Activated CD8-positive, alpha-beta T cell treated with anti-CD3 and anti-CD28 coated beads for 36 hours (primary cell): ENCODE data around the gene ABCC12. TPM values are rescaled to one million over a fixed set of nuclear protein-coding genes. Genes with fewer than 3 reads are reported as not detected.

Experiments used
- ATAC-seq: fragments of 200-7000 bp; cut with Tn5 transposase; one replicate; pipeline ENCODE4 v1.10.0; 2021; ENCODE audit warnings: mild to moderate bottlenecking, moderate library complexity
- CTCF ChIA-PET: fragments of 350-600 bp; sonication (Branson Sonifier 250); formaldehyde crosslinking; loops from one replicate; lab custom pipeline; 2021; ENCODE audit warnings: antibody characterized with exemption; lab: Charles Lee
- POLR2A ChIA-PET: fragments of 350-600 bp; sonication (Branson Sonifier 250); formaldehyde crosslinking; loops from one replicate; lab custom pipeline; 2021; ENCODE audit warnings: antibody characterized with exemption; lab: Charles Lee
- DNase-seq: peaks from one replicate; pipeline ENCODE4 v3.0.0-alpha.2; 2020
- H3K27ac Mint-ChIP-seq: one replicate; pipeline ENCODE4 v1.8.0; 2021; ENCODE audit warnings: mild to moderate bottlenecking, mixed read lengths
- H3K27me3 Mint-ChIP-seq: one replicate; pipeline ENCODE4 v1.8.0; 2021; ENCODE audit warnings: mixed read lengths
- H3K36me3 Mint-ChIP-seq: one replicate; pipeline ENCODE4 v1.8.0; 2021; ENCODE audit warnings: low read depth, mixed read lengths
- H3K4me1 Mint-ChIP-seq: one replicate; pipeline ENCODE4 v1.8.0; 2021; ENCODE audit warnings: low read depth, mixed read lengths
- H3K4me3 Mint-ChIP-seq: one replicate; pipeline ENCODE4 v1.8.0; 2021; ENCODE audit warnings: mild to moderate bottlenecking, moderate library complexity, mixed read lengths
- H3K9me3 Mint-ChIP-seq: one replicate; pipeline ENCODE4 v1.8.0; 2021; ENCODE audit warnings: mixed read lengths
- CTCF ChIP-seq: fragments of 200-600 bp; IDR thresholded peaks from one replicate; pipeline ENCODE4 v1.8.0; 2022; ENCODE audit warnings: antibody characterized with exemption, mild to moderate bottlenecking
- intact Hi-C: fragments of 100-400 bp; cut with micrococcal nuclease; formaldehyde crosslinking; loops from one replicate; pipeline ENCODE4 v1.10.0; 2022
- total RNA-seq, 2 experiments: library from RNA; stranded (reverse); gene quantifications; one replicate each; pipeline ENCODE4 v1.2.3, GENCODE V29; 2021

The ABCC12 gene
- total RNA-seq, 2 experiments from 2014 or later: not detected

DNA sequence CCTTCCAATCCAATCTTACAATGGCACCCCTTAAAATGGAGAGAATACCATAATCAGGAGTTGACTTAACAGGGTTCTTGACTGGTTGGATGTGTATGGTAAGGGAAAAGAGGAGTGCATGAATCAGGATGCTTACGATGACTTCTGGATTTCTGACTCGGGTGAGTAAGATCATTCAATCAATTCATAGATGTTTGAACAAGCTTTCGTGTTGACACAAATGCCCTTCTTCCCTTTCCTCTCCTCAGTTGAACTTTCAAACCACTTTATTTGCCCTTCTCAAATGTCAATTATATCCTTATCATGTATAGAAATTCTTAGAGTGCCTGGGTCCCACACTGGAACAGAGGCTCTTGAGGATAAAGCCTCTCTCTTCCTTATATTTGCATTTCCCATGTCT lies 25.9 kb downstream of the ABCC12 start:
- no peak for DNase-seq
- ChIA-PET POLR2A (no interaction called here), CTCF (interaction anchor here (1.6 kb wide), 1 partner anchor 26 kb away, joined by 3 read pairs; no protein-coding TSS in a partner anchor)
- intact Hi-C loops: no loop called here
- Mint-ChIP-seq H3K9me3 (no peaks in the 10 kb centered on the region), H3K36me3 (no peaks in the 10 kb centered on the region), H3K4me3 (no peak overlapping the region), H3K27me3 (peaks cover 8% of the 10 kb centered on the region), H3K27ac (no peak overlapping the region), H3K4me1 (no peaks in the 10 kb centered on the region)
- no peak for ATAC-seq
- TF ChIP-seq CTCF: no peak

- no peaks in the 10 kb centered on the region for H3K36me3 Mint-ChIP-seq
- no peaks in the 10 kb centered on the region for H3K4me1 Mint-ChIP-seq
- H3K4me3 Mint-ChIP-seq: no peak overlapping the region
- H3K27me3 Mint-ChIP-seq: peaks cover 15% of the 10 kb centered on the region
- DNase-seq (no peak), ATAC-seq (no peak)
- ChIA-PET POLR2A (no interaction called here), CTCF (no interaction called here)
- intact Hi-C loops: no loop called here
- TF ChIP-seq CTCF: no peak
- no peak overlapping the region for H3K27ac Mint-ChIP-seq
- H3K9me3 Mint-ChIP-seq: no peaks in the 10 kb centered on the region
Observed at GRCh38 chr16:48128769-48129168, 27.0 kb downstream of the ABCC12 start.

- TF ChIP-seq CTCF: no peak
- peaks cover 15% of the 10 kb centered on the region for H3K27me3 Mint-ChIP-seq
- H3K4me1 Mint-ChIP-seq: peaks cover 6% of the 10 kb centered on the region
- H3K4me3 Mint-ChIP-seq: no peak overlapping the region
- H3K27ac Mint-ChIP-seq: no peak overlapping the region
- ChIA-PET CTCF (interaction anchor here (0.8 to 1.0 kb wide), 2 partner anchors 11 to 30 kb away, joined by 3 read pairs; no protein-coding TSS in a partner anchor), POLR2A (no interaction called here)
- ATAC-seq (no peak), DNase-seq (no peak)
- intact Hi-C loops: no loop called here
- no peaks in the 10 kb centered on the region for H3K9me3 Mint-ChIP-seq
- no peaks in the 10 kb centered on the region for H3K36me3 Mint-ChIP-seq
Observed at GRCh38 chr16:48126801-48127644, 28.8 kb downstream of the ABCC12 start.

DNA sequence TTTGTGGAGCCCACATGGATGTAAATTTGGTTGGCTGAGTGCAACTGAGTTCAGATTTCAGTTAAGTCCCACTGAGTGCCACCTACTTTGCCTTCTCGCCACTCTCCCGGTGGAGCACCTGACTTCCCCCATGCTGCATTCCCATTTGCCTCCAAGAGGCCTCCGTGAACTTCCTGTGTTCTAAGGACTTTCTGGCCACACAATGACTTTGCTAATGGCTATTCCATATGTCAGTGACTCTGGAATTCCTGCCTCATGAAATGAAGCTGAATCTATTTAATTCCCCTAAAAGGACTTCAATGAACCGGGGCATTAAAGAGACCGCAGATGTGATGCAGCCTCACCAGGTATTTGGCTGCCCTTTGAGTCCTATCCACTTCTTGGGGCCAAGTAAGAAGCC lies 29.9 kb downstream of the ABCC12 start:
- Mint-ChIP-seq H3K4me3 (no peak overlapping the region), H3K27ac (no peak overlapping the region), H3K36me3 (no peaks in the 10 kb centered on the region), H3K27me3 (peaks cover 15% of the 10 kb centered on the region), H3K4me1 (peaks cover 6% of the 10 kb centered on the region), H3K9me3 (no peaks in the 10 kb centered on the region)
- ATAC-seq (no peak), DNase-seq (no peak)
- POLR2A ChIA-PET: no interaction called here
- CTCF ChIA-PET: no interaction called here
- intact Hi-C loops: no loop called here
- no peak for TF ChIP-seq CTCF

GRCh38 chr16:48124266-48124665 lies 31.5 kb downstream of the ABCC12 start:
- no peak overlapping the region for H3K27ac Mint-ChIP-seq
- H3K4me1 Mint-ChIP-seq: peaks cover 6% of the 10 kb centered on the region
- H3K9me3 Mint-ChIP-seq: no peaks in the 10 kb centered on the region
- no peak for ATAC-seq
- intact Hi-C loops: no loop called here
- no peak for DNase-seq
- POLR2A ChIA-PET: no interaction called here
- no peak overlapping the region for H3K4me3 Mint-ChIP-seq
- CTCF ChIA-PET: interaction anchor here (1.3 to 1.9 kb wide), 3 partner anchors 40 to 983 kb away, joined by 3 to 6 read pairs (median 5); partner anchors contain the start of gene NETO2
- peaks cover 9% of the 10 kb centered on the region for H3K27me3 Mint-ChIP-seq
- H3K36me3 Mint-ChIP-seq: no peaks in the 10 kb centered on the region
- TF ChIP-seq CTCF: no peak
